ENCODE results near the gene DPP3. TPM values are rescaled to one million over a fixed set of nuclear protein-coding genes. Genes with fewer than 3 reads are reported as not detected.

DPP3 gene
- total RNA-seq, 6 experiments from 2014 or later: 18.0 to 25.6 (median 22.0) TPM

DNA sequence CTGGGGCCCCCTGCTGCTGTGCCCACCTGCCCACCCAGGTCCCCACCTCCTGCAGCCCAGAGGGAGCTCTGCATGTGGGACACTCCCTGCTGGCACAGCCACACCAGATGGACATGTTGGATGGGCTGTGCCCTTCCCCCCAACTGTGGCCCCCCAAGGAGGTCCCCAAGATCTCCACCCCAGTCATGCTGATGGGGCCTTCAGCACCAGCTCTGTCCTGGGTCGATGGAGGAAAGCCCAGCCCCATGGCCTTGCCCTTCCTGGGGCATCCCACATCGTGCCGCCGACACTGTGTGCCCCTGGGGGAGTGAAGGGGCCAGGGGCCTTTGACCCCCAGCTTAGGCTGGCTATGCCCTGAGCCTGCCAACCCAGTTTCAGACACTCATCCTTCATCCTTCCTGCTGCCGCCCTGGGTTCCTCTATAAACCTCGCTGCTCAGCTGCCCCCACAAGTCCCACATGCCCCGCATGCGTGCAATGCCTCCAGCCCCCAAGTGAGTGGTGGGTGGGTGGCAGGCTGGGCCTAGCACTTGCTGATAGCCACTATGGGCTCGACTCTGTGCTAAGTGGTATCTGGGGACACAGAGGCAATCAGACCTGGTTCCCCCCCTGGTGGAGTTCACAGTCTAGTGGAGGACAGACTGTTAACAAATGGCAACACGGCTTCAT lies 3.9 kb upstream of the DPP3 start:
- intact Hi-C loops (cut with DNase I): no loop called here
- DNase-seq (peak in 1 of 3 donors; percentile 40), ATAC-seq (no peak)
- H3K4me3 ChIP-seq: no peak overlapping the region
- TF ChIP-seq, protein P1, sequence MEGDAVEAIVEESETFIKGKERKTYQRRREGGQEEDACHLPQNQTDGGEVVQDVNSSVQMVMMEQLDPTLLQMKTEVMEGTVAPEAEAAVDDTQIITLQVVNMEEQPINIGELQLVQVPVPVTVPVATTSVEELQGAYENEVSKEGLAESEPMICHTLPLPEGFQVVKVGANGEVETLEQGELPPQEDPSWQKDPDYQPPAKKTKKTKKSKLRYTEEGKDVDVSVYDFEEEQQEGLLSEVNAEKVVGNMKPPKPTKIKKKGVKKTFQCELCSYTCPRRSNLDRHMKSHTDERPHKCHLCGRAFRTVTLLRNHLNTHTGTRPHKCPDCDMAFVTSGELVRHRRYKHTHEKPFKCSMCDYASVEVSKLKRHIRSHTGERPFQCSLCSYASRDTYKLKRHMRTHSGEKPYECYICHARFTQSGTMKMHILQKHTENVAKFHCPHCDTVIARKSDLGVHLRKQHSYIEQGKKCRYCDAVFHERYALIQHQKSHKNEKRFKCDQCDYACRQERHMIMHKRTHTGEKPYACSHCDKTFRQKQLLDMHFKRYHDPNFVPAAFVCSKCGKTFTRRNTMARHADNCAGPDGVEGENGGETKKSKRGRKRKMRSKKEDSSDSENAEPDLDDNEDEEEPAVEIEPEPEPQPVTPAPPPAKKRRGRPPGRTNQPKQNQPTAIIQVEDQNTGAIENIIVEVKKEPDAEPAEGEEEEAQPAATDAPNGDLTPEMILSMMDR (IDR thresholded peaks at IDR 0.05): no peak
- no peak for TF ChIP-seq POLR2A (IDR thresholded peaks at IDR 0.05)
- no peaks in the 10 kb centered on the region for H3K9me3 ChIP-seq
- no peaks in the 10 kb centered on the region for H3K27me3 ChIP-seq
- peaks cover 0 to 11% (median 0%) of the 10 kb centered on the region in 4 donors for H3K4me1 ChIP-seq
- no peaks in the 10 kb centered on the region for H3K36me3 ChIP-seq
- H3K27ac ChIP-seq: no peak overlapping the region
- WGBS (ENCODE audit: insufficient coverage, low coverage, low lambda C conversion rate, missing lambda C conversion rate): 70% methylated on average over 4 of the region's 10 CpGs

DNA sequence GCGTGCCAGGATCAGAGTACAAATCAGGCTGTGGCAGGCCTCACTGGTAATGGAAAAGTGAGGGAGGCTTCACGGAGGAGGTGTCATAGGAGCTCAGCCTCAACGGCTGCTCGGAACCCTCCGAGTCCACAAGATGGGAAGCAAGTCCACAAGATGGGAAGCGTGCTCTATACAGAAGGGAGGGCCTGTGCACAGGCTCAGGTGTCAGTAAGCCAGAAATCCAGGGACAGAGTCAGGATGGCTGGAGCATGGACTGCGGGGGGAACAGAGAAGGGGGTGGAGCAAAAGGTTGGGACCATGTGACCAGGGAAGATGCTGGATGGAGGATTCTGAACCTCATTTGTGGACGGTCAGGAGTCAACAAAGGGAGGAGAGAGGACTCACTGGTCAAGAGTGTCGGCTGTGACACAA lies 3.4 kb upstream of the DPP3 start:
- peak in 1 of 3 donors; percentile 35 for DNase-seq
- Histone ChIP-seq H3K9me3 (no peaks in the 10 kb centered on the region), H3K4me3 (no peak overlapping the region)

DNA sequence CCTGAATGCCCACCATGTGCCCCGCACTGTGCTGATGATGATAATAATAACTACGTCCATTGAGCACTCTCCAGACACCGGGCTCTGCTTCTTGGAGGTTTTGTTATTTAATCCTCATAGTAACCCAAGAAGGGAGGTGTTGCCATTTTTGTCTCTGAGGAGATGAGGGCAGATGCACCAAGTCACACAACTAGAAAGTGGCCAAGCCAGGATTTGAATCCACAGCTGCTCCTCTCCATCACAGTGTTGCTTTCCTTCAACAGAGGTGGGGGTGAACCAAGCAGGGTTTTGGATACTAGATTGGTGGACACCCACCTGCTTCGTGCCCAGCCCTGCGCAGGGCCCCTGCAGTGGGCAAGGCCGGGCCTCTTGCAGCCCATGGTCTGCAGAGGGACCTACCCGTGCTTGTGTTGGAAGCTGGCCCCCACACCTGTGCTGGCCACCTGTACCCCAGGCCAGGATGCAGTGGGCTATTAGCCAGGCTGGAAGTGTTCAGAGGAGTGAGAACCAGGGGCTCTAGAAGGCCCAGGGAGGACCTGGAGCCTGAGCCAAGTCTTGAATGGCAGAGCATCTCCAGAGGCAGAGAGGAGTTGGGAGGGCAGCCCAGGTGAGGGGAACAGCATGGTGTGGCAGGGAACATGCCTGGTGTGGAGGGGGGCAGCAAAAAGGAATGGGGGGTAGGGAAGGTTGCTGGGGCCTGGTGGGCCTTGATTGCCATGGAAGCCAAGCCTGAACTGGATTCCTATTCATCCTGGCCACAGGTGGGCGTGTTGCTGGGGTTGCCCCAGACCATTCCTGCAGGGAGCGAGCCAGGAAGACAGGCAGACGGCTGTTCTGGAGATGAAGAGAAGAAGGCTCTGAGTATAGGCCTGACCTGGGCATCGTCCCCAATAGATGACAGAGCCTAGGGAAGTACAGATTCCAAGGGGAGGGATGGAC lies 2.7 kb upstream of the DPP3 start:
- peaks cover 0 to 11% (median 0%) of the 10 kb centered on the region in 4 donors for H3K4me1 ChIP-seq
- ATAC-seq: no peak
- no peaks in the 10 kb centered on the region for H3K36me3 ChIP-seq
- H3K27me3 ChIP-seq: no peaks in the 10 kb centered on the region
- intact Hi-C loops (cut with DNase I): no loop called here
- H3K27ac ChIP-seq: no peak overlapping the region
- peak in 1 of 3 donors; percentile 37 for DNase-seq
- no peak overlapping the region for H3K4me3 ChIP-seq
- no peak for TF ChIP-seq POLR2A (IDR thresholded peaks at IDR 0.05)
- TF ChIP-seq, protein P1 (IDR thresholded peaks at IDR 0.05): no peak
- H3K9me3 ChIP-seq: no peaks in the 10 kb centered on the region
- WGBS (ENCODE audit: insufficient coverage, low coverage, low lambda C conversion rate, missing lambda C conversion rate): 81% methylated on average over 6 of the region's 11 CpGs

More for the DNA sequence above, 3.4 kb upstream of the DPP3 start:
- H3K36me3 ChIP-seq: no peaks in the 10 kb centered on the region
- H3K27me3 ChIP-seq: no peaks in the 10 kb centered on the region
- ATAC-seq: no peak
- peaks cover 0 to 11% (median 0%) of the 10 kb centered on the region in 4 donors for H3K4me1 ChIP-seq
- TF ChIP-seq POLR2A (IDR thresholded peaks at IDR 0.05): no peak
- TF ChIP-seq, protein P1 (IDR thresholded peaks at IDR 0.05): no peak
- H3K27ac ChIP-seq: no peak overlapping the region
- intact Hi-C loops (cut with DNase I): no loop called here
- WGBS (ENCODE audit: insufficient coverage, low coverage, low lambda C conversion rate, missing lambda C conversion rate): 73% methylated on average over 9 of the region's 9 CpGs

DNA sequence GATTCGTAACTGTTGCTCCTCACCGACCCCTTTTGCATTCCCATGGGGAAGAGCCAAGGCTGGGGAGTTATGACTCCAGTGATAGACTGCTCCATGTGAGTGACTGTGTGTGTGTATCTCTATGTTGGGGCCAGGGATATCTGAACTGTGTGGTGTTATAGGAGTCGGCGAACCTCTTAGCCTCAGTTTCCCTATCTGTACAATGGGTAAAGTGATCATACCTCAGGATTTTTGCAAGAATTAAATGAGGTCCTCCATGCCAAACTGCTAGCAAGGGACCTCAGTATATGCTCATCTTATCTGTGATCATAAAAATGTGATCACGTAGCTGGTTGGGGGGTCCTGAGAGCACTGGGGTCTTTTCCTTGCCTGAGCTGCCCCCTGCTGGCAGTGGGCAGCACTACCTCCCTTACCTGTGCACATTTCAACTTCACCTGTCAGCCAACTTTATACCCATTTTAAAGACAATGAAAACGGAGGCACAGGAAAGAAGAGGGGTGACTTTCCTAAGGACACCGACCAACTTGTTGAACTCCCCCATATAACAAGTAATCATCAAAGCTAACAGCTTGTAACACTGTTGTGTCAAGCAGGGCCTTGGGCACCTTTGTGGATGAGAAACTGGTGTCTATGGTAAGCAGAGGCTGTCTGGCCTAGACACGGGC lies 1.4 kb upstream of the DPP3 start:
- H3K27ac ChIP-seq: peak overlapping the region in 1 of 3 donors; percentile 79
- no peak for DNase-seq

More for the DNA sequence above, 1.4 kb upstream of the DPP3 start:
- no peak for TF ChIP-seq POLR2A (IDR thresholded peaks at IDR 0.05)
- TF ChIP-seq, protein P1 (IDR thresholded peaks at IDR 0.05): peak; percentile 66 to 70 (median 67)
- peak overlapping the region; percentile 66 to 79 (median 70) for H3K4me3 ChIP-seq
- no peaks in the 10 kb centered on the region for H3K36me3 ChIP-seq
- 39% methylated on average over 7 of the region's 8 CpGs for whole genome bisulfite sequencing (ENCODE audit: insufficient coverage, low coverage, low lambda C conversion rate, missing lambda C conversion rate)
- H3K9me3 ChIP-seq: no peaks in the 10 kb centered on the region
- intact Hi-C loops (cut with DNase I): no loop called here
- peaks cover 0 to 11% (median 0%) of the 10 kb centered on the region in 4 donors for H3K4me1 ChIP-seq
- no peaks in the 10 kb centered on the region for H3K27me3 ChIP-seq
- no peak for ATAC-seq

All from right lobe of liver (tissue), 6 donors.